A549 (cell line): ENCODE measurements around the gene GFOD2. TPM values are rescaled to one million over a fixed set of nuclear protein-coding genes. Genes with fewer than 3 reads are reported as not detected.

Experiments
- ATAC-seq, 2 experiments: fragments of 200-7000 bp in 1 of 2; fragments of >200 bp in 1 of 2; cut with Nextera tagmentation in 1 of 2; cut with Tn5 transposase in 1 of 2; 3 replicates each; pipeline versions ENCODE4 v1.8.0 to v1.9.1; 2018 to 2020; ENCODE audit warnings: mild to moderate bottlenecking in 1 of 2, moderate library complexity in 1 of 2
- CTCF ChIA-PET: fragments of 300-600 bp; sonication (Branson Sonifier 250); formaldehyde crosslinking; extraction: SDS; loops from one replicate; lab custom pipeline; 2021; ENCODE audit warnings: antibody characterized with exemption, inconsistent platforms; lab: Yijun Ruan, JAX
- POLR2A ChIA-PET: fragments of 350-600 bp; formaldehyde crosslinking; extraction: SDS; loops from one replicate; lab custom pipeline; 2021; ENCODE audit warnings: antibody characterized with exemption, inconsistent platforms; lab: Yijun Ruan, JAX
- DNase-seq, 2 experiments: peaks; one replicate each; pipeline versions ENCODE4 v3.0.0 to v3.0.0-alpha.2; 2011 to 2016; ENCODE audit warnings: low read depth in 1 of 2, low spot score in 1 of 2
- FAIRE-seq: peaks from 2 replicates; lab custom pipeline; 2011; peaks lifted over from hg19 to GRCh38; lab: Jason Lieb, UNC
- H3K27ac ChIP-seq, 2 experiments: fragments of >200 bp; sonication (Bioruptor Twin); formaldehyde crosslinking; 3 replicates each; pipeline ENCODE4 v1.5.1; 2016 to 2017
- H3K4me1 ChIP-seq: fragments of >200 bp; sonication (Bioruptor Twin); formaldehyde crosslinking; 3 replicates; pipeline ENCODE4 v1.6.1; 2016
- H3K4me2 ChIP-seq: fragments of >200 bp; sonication (Bioruptor Twin); formaldehyde crosslinking; 3 replicates; pipeline ENCODE4 v1.6.1; 2016
- H3K4me3 ChIP-seq: fragments of >200 bp; sonication (Bioruptor Twin); formaldehyde crosslinking; 3 replicates; pipeline ENCODE4 v1.5.1; 2016
- H3K9me3 ChIP-seq: fragments of >200 bp; sonication (Bioruptor Twin); formaldehyde crosslinking; 3 replicates; pipeline ENCODE4 v1.6.1; 2016
- BHLHE40 ChIP-seq: IDR thresholded peaks from 2 replicates; pipeline ENCODE4 v1.6.1; 2012; ENCODE audit warnings: low read depth, low read length, inconsistent platforms
- CBX2 ChIP-seq: fragments of 200-600 bp; sonication (generic); IDR thresholded peaks from 2 replicates; pipeline ENCODE4 v1.6.1; 2016; ENCODE audit warnings: low read depth, mild to moderate bottlenecking, borderline replicate concordance
- CBX8 ChIP-seq: fragments of 200-600 bp; sonication (generic); IDR thresholded peaks from 2 replicates; pipeline ENCODE4 v1.6.1; 2016
- CTCF ChIP-seq: fragments of >200 bp; sonication (Bioruptor Twin); formaldehyde crosslinking; IDR thresholded peaks from 3 replicates; pipeline ENCODE4 v1.5.1; 2016
- ELK1 ChIP-seq: fragments of 150-350 bp; IDR thresholded peaks from 2 replicates; pipeline ENCODE4 v1.6.1; 2014; ENCODE audit warnings: low read depth, mild to moderate bottlenecking, low read length
- EP300 ChIP-seq, 2 experiments: fragments of >200 bp; sonication (Bioruptor Twin); formaldehyde crosslinking; IDR thresholded peaks; 2 replicates in 1 of 2; 3 replicates in 1 of 2; pipeline ENCODE4 v1.6.1; 2016 to 2017
- ESRRA ChIP-seq: fragments of 150-350 bp; IDR thresholded peaks from 2 replicates; pipeline ENCODE4 v1.6.1; 2014; ENCODE audit warnings: mild to moderate bottlenecking, low read length, borderline replicate concordance
- FOXS1 ChIP-seq: fragments of 250-450 bp; sonication (Bioruptor Pico); IDR thresholded peaks from 2 replicates; pipeline ENCODE4 v1.5.0; 2020; ENCODE audit warnings: mild to moderate bottlenecking, moderate library complexity
- HEYL ChIP-seq: fragments of 250-450 bp; sonication (Bioruptor Pico); IDR thresholded peaks from 2 replicates; pipeline ENCODE4 v1.8.0; 2021; ENCODE audit warnings: mild to moderate bottlenecking, moderate library complexity
- HMGXB4 ChIP-seq: fragments of 250-450 bp; sonication (Bioruptor Pico); IDR thresholded peaks from 2 replicates; pipeline ENCODE4 v1.5.0; 2021; ENCODE audit warnings: mild to moderate bottlenecking, moderate library complexity, borderline replicate concordance
- HOXB13 ChIP-seq: fragments of 250-450 bp; sonication (Bioruptor Pico); IDR thresholded peaks from 2 replicates; pipeline ENCODE4 v1.5.0; 2020; ENCODE audit warnings: low read depth, mild to moderate bottlenecking, moderate library complexity
- KDM1A ChIP-seq: fragments of 200-600 bp; sonication (generic); IDR thresholded peaks from 2 replicates; pipeline ENCODE4 v1.6.1; 2016; ENCODE audit warnings: low read depth, mild to moderate bottlenecking
- KDM5A ChIP-seq: fragments of 200-600 bp; sonication (generic); IDR thresholded peaks from 2 replicates; pipeline ENCODE4 v1.6.1; 2016; ENCODE audit warnings: antibody characterized with exemption, mild to moderate bottlenecking
- MAZ ChIP-seq: fragments of 150-350 bp; IDR thresholded peaks from 2 replicates; pipeline ENCODE4 v1.6.1; 2014; ENCODE audit warnings: antibody characterized with exemption, low read depth, low read length, borderline replicate concordance
- NFE2L2 ChIP-seq: fragments of 150-350 bp; conservative IDR thresholded peaks from 2 replicates; pipeline ENCODE4 v1.6.1; 2014; ENCODE audit warnings: low read length
- NR3C1 ChIP-seq: fragments of >200 bp; sonication (Bioruptor Twin); formaldehyde crosslinking; IDR thresholded peaks from 3 replicates; pipeline ENCODE4 v1.6.1; 2017
- PHF8 ChIP-seq: fragments of 200-600 bp; sonication (generic); IDR thresholded peaks from 2 replicates; pipeline ENCODE4 v1.6.1; 2016; ENCODE audit warnings: low read depth, mild to moderate bottlenecking, antibody characterized with exemption, moderate library complexity, borderline replicate concordance
- RCOR1 ChIP-seq: fragments of 150-350 bp; IDR thresholded peaks from 2 replicates; pipeline ENCODE4 v1.6.1; 2014; ENCODE audit warnings: antibody characterized with exemption, low read length, low read depth
- RNF2 ChIP-seq: fragments of 200-600 bp; sonication (generic); IDR thresholded peaks from 2 replicates; pipeline ENCODE4 v1.6.1; 2016; ENCODE audit warnings: low read depth, mild to moderate bottlenecking, antibody characterized with exemption, moderate library complexity, borderline replicate concordance
- SMC3 ChIP-seq: fragments of >200 bp; sonication (Bioruptor Twin); formaldehyde crosslinking; IDR thresholded peaks from 3 replicates; pipeline ENCODE4 v1.6.1; 2018; ENCODE audit warnings: inconsistent platforms
- SREBF2 ChIP-seq: fragments of 450-650 bp; IDR thresholded peaks from 2 replicates; pipeline ENCODE4 v1.6.1; 2014; ENCODE audit warnings: mild to moderate bottlenecking, moderate library complexity
- ZFP36 ChIP-seq: fragments of 450-650 bp; IDR thresholded peaks from 2 replicates; pipeline ENCODE4 v1.6.1; 2014; ENCODE audit warnings: borderline replicate concordance; ENCODE audit not compliant: partially characterized antibody
- ZNF302 ChIP-seq: fragments of 250-450 bp; sonication (Bioruptor Pico); IDR thresholded peaks from 2 replicates; pipeline ENCODE4 v1.9.0; 2021; ENCODE audit warnings: inconsistent platforms, mild to moderate bottlenecking, moderate library complexity
- WGBS: methylation state at CpG from one replicate; pipeline ENCODE4 v1.1.6; 2017; ENCODE audit errors: missing lambda C conversion rate; 5-methylcytosine and 5-hydroxymethylcytosine counted together
- polyA plus RNA-seq, 4 experiments: library from polyadenylated mRNA; depleted of rRNA in 3 of 4; stranded (reverse); fragments of >200 nt; fragmentation: RNase III in 1 of 4; extraction: RNeasy Plus Mini Kit Qiagen cat#74134 plus additional on column Dnase treatment in 1 of 4; gene quantifications; 2 replicates in 3 of 4; 3 replicates in 1 of 4; pipeline ENCODE4 v1.2.3, GENCODE V29; 2011 to 2017

The GFOD2 gene
- polyA plus RNA-seq, 2 of the 4 experiments (the other 2 are of a cell fraction): 10.3 to 16.4 TPM

GRCh38 chr16:67762385-67762784, 43.3 kb upstream of the GFOD2 start:
- ChIA-PET POLR2A (no interaction called here), CTCF (interaction anchor here (0.7 to 1.4 kb wide), 3 partner anchors 9 to 232 kb away, joined by 3 to 5 read pairs (median 3); no protein-coding TSS in a partner anchor)
- FAIRE-seq: no peak

GRCh38 chr16:67761924-67762323, 42.8 kb upstream of the GFOD2 start:
- 89% methylated on average over 1 of the region's 1 CpG for WGBS
- DNase-seq: no peak
- no peak overlapping the region for H3K27ac ChIP-seq
- TF ChIP-seq RCOR1: no peak
- TF ChIP-seq PHF8: no peak
- no peak for TF ChIP-seq HEYL
- no peak for TF ChIP-seq KDM1A
- no peak for TF ChIP-seq ZNF302
- TF ChIP-seq HMGXB4 (CRISPR knock-in tag): no peak
- TF ChIP-seq EP300 (IDR thresholded peaks at IDR 0.05): no peak
- TF ChIP-seq KDM5A: no peak
- TF ChIP-seq SREBF2: no peak
- no peak for TF ChIP-seq HOXB13
- TF ChIP-seq ZFP36: no peak
- TF ChIP-seq RNF2: no peak
- no peak for FAIRE-seq
- H3K9me3 ChIP-seq: no peaks in the 10 kb centered on the region
- H3K4me3 ChIP-seq: no peak overlapping the region
- CTCF ChIA-PET: interaction anchor here (0.7 to 1.6 kb wide), 3 partner anchors 9 to 232 kb away, joined by 3 to 6 read pairs (median 5); no protein-coding TSS in a partner anchor
- POLR2A ChIA-PET: no interaction called here
- H3K4me1 ChIP-seq: no peaks in the 10 kb centered on the region
- ATAC-seq: no peak
- no peak overlapping the region for H3K4me2 ChIP-seq

More at GRCh38 chr16:67762385-67762784, 43.3 kb upstream of the GFOD2 start:
- Histone ChIP-seq H3K4me1 (no peaks in the 10 kb centered on the region), H3K4me3 (no peak overlapping the region), H3K27ac (no peak overlapping the region), H3K4me2 (no peak overlapping the region), H3K9me3 (no peaks in the 10 kb centered on the region)
- ATAC-seq (no peak), DNase-seq (no peak)
- 94% methylated on average over 2 of the region's 2 CpGs for WGBS
- TF ChIP-seq CBX8 (no peak), KDM5A (no peak), ELK1 (no peak), SMC3 (no peak)

GRCh38 chr16:67760956-67761230, 41.8 kb upstream of the GFOD2 start:
- CTCF ChIA-PET: interaction anchor here (1.0 to 1.6 kb wide), 2 partner anchors 56 to 239 kb away, joined by 3 to 6 read pairs; no protein-coding TSS in a partner anchor
- FAIRE-seq: no peak
- no peak for DNase-seq

GRCh38 chr16:67760206-67760955, 41.3 kb upstream of the GFOD2 start:
- no peak for ATAC-seq
- FAIRE-seq: no peak
- WGBS: 91% methylated on average over 7 of the region's 8 CpGs
- CTCF ChIA-PET: interaction anchor here (1.0 to 1.6 kb wide), 3 partner anchors 56 to 239 kb away, joined by 3 to 6 read pairs (median 4); no protein-coding TSS in a partner anchor
- Histone ChIP-seq H3K4me2 (no peak overlapping the region), H3K9me3 (no peaks in the 10 kb centered on the region), H3K4me3 (no peak overlapping the region), H3K4me1 (no peaks in the 10 kb centered on the region), H3K27ac (no peak overlapping the region)
- POLR2A ChIA-PET: no interaction called here
- no peak for DNase-seq
- TF ChIP-seq MAZ (no peak), CTCF (no peak), BHLHE40 (no peak), FOXS1 (CRISPR knock-in tag) (no peak), ZNF302 (no peak), SMC3 (no peak), PHF8 (no peak), HMGXB4 (CRISPR knock-in tag) (no peak), NR3C1 (no peak), ESRRA (no peak), SREBF2 (no peak), NFE2L2 (no peak)

More at GRCh38 chr16:67760956-67761230, 41.8 kb upstream of the GFOD2 start:
- H3K4me1 ChIP-seq: no peaks in the 10 kb centered on the region
- H3K27ac ChIP-seq: no peak overlapping the region
- H3K4me3 ChIP-seq: no peak overlapping the region
- POLR2A ChIA-PET: no interaction called here
- ATAC-seq: no peak
- H3K4me2 ChIP-seq: no peak overlapping the region
- no peaks in the 10 kb centered on the region for H3K9me3 ChIP-seq
- TF ChIP-seq CBX2: no peak
- no peak for TF ChIP-seq KDM5A
- 87% methylated on average over 4 of the region's 4 CpGs for WGBS
